ENCODE data around the gene GTF3C4.

GTF3C4 gene

DNA sequence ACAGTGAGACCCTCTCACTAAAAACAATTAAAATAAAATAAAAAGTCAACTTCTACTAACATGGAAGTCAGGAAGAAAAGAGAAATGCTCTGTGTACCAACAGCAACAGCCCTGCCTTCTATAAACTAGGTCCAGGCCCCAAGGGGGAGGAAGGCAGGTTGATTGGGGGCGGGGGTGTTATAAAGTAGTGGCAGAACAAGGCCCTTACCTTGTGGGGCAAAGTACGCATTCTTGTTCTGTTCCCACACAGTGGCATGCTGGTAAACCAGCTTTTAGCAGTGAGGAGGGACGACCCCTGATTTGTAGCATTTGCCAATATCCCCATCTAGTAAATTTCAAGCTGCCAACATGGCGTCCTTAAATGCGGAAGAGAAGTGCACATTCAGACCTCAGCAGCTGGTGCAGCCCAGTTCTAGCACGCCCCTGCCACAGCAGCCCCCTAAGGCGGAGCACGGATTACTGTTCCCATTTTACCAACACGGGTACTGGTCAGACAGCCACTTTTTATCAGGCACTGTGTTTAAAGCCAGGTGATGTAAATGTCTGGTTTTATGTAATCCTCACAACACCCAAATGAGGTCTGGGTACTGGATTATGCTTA is 69.5 kb downstream of the GTF3C4 start:
- no peak for DNase-seq

DNA sequence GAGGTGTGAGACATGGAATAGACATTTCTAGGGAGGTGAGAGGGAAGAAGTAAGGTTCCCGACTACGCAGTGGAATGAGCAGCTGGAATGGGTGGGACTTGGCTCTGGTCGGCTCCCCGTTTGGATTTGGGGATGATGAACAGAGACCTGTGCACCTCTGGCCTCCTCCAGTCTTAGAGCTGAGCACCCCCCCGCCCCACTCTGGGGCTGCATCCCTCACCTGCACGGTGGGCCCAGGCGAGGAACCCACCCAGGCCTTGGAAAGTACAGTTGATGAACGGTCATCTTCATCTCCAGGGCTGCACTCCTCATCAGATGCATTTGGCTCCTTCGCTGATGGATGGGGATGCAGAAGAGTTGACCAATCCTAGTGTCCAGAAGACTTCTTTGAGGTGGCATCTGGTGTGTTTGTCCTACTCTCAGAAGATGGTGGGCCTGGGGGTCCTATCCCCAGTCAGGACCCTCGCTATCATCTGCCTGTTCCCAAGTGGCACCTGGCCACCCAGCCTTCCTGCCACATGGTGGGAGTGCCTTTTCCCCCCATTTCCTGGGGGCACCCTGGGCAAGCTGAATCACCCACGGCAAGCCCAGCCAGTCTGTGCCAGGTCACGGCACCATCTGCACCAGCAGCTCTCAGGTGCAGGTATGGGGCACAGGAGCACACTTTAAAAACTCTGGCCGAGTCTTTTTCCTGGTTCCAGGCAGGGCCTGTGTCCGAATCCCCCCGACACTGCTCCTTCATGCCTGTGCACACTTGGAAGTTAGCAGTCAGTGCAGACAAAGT is 70.5 kb downstream of the GTF3C4 start:
- no peak for DNase-seq

DNA sequence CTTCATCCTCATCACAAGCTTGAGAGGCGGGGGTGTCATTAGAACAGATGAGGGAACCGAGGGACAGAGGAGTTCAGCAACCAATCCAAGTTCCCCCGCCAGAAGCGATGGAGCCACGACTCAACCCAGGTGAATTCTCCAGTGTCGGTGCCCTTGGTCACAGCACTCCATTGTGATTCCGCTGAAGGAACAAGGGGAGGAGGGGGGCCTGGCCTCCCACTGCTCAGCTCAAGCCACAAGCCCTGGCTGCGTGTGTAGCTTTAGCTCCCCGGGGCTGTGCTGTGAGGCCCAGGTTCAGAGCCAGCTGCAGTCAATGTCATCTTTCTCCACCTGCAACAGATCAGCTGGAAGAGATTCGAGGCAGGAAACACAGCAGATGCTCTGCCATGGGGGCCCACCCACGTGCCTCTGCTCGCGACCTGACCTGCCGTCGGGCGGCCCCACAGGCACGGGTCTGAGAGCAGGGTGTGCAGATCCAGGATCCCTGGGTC is 72.6 kb downstream of the GTF3C4 start:
- no peak for DNase-seq

DNA sequence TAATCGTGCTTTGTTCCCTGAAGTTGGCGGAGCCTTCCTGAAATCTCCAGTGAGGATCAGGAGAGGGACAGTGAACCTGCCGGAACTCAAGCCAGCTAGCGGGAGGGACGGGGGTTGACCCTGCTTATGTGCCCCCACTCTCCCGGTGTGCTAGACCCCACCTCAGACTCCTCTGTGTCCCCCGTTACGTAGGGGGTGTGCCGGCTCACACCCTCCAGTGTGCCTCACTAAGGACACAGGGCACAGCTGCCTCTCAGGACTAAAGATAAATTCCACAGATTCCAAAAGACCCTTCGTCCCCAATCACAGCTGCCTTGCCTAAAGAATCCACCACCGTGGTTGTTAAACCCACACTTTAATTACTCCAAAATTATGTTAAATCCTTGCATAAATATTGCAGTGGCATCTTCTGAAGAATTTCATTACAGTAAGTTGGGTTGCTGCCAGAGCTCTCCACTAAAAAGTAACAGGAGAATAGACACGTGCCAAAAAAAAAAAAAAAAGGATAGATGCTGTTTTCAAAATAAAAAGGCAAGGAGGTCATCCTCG is 73.7 kb downstream of the GTF3C4 start:
- no peak for DNase-seq
